Psoas muscle (tissue), 8 donors: ENCODE measurements around the gene BTBD8. TPM values are rescaled to one million over a fixed set of nuclear protein-coding genes. Genes with fewer than 3 reads are reported as not detected.

Experiments used
- ATAC-seq, 4 donors: fragments of 200-7000 bp; cut with Tn5 transposase; one replicate each; pipeline ENCODE4 v1.9.1; 2020; ENCODE audit warnings: moderate library complexity in 3 of 4, mild to moderate bottlenecking in 2 of 4
- DNase-seq, 2 donors: peaks; one replicate each; pipeline ENCODE4 v3.0.0-alpha.2; 2020
- H3K27ac ChIP-seq: fragments of 200-600 bp; one replicate; pipeline ENCODE4 v1.8.0; 2022
- H3K27me3 ChIP-seq, 3 donors: fragments of 200-600 bp in 1 of 3; one replicate each; pipeline versions ENCODE4 v1.6.1 to v1.8.0; 2013 to 2022; ENCODE audit warnings: low read length in 2 of 3, mild to moderate bottlenecking in 2 of 3, moderate library complexity in 1 of 3; ENCODE audit not compliant: insufficient read depth in 3 of 3
- H3K36me3 ChIP-seq, 2 donors: fragments of 200-600 bp in 1 of 2; one replicate each; pipeline versions ENCODE4 v1.6.1 to v1.8.0; 2013 to 2022; ENCODE audit warnings: low read depth in 1 of 2, mild to moderate bottlenecking in 1 of 2, moderate library complexity in 1 of 2; ENCODE audit not compliant: insufficient read depth in 1 of 2
- H3K4me1 ChIP-seq: fragments of 200-600 bp; one replicate; pipeline ENCODE4 v1.8.0; 2022
- H3K4me3 ChIP-seq: fragments of 200-600 bp; one replicate; pipeline ENCODE4 v1.8.0; 2022; ENCODE audit warnings: mild to moderate bottlenecking
- H3K9me3 ChIP-seq: fragments of 200-600 bp; one replicate; pipeline ENCODE4 v1.8.0; 2022
- CTCF ChIP-seq: fragments of 200-600 bp; IDR thresholded peaks from one replicate; pipeline ENCODE4 v1.8.0; 2022; ENCODE audit warnings: antibody characterized with exemption
- WGBS, 3 donors: extraction: QIAGEN DNeasy Blood & Tissue Kit; methylation state at CpG; one replicate each; pipeline versions ENCODE4 v1.1.6 to v1.1.7; 2013; 5-methylcytosine and 5-hydroxymethylcytosine counted together
- intact Hi-C, 2 donors: fragments of 100-400 bp; cut with DNase I; formaldehyde crosslinking; loops; one replicate each; pipeline versions ENCODE4 v1.11.0 to v1.14.2; 2022
- polyA plus RNA-seq, 3 donors: library from polyadenylated mRNA; stranded (reverse); fragments of 200-250 nt; gene quantifications; one replicate each; pipeline ENCODE4 v1.2.3, GENCODE V29; 2013
- total RNA-seq, 4 donors: library from RNA; stranded (reverse); fragmentation: NEBNext Ultra II Directional in 2 of 4; extraction: Animal tissue kit (Norgen Biotek cat#: 25700) in 2 of 4; gene quantifications; one replicate each; pipeline versions ENCODE4 v1.2.1 to v1.2.4, GENCODE V29; 2021 to 2023
- donor health status: healthy with polysubstance abuse.
- donor health status: DM: no; HTN: no; CAD: no; lungs with moderate emphysema.
- donor health status: Bipolar disorder and iron deficiency.
- donor health status: healthy.
- donor health status: DM: yes; HTN: yes; CAD: no.
- donor health status: DM: no; HTN: no; CAD: no.
- donor health status: DM: no; HTN: no; CAD: no.
- donor health status: DM: yes; HTN: yes; CAD: no.

Gene BTBD8
- total and polyA plus RNA-seq, 7 donors, result 0.31 to 4.3 (median 0.61) TPM

GRCh38 chr1:92201973-92202372 lies 121.8 kb downstream of the BTBD8 start:
- ATAC-seq (no peak), DNase-seq (no peak)
- TF ChIP-seq CTCF, result no peak
- Histone ChIP-seq H3K4me3 (no peak overlapping the region), H3K4me1 (no peaks in the 10 kb centered on the region), H3K27me3 (no peaks in the 10 kb centered on the region), H3K36me3 (no peaks in the 10 kb centered on the region), H3K9me3 (peaks cover 12% of the 10 kb centered on the region), H3K27ac (no peak overlapping the region)
- 77 to 80% (median 78%) methylated on average over 5 of the region's 5 CpGs for WGBS, 3 donors
- intact Hi-C loops, result no loop called here

GRCh38 chr1:92203105-92203504 lies 123.0 kb downstream of the BTBD8 start:
- intact Hi-C loops, result no loop called here
- DNase-seq (no peak), ATAC-seq (no peak)
- Histone ChIP-seq H3K27me3 (no peaks in the 10 kb centered on the region), H3K4me3 (no peak overlapping the region), H3K4me1 (no peaks in the 10 kb centered on the region), H3K36me3 (no peaks in the 10 kb centered on the region), H3K9me3 (peaks cover 22% of the 10 kb centered on the region), H3K27ac (no peak overlapping the region)
- TF ChIP-seq CTCF, result no peak

- intact Hi-C loops, result no loop called here
- Histone ChIP-seq H3K9me3 (peaks cover 22% of the 10 kb centered on the region), H3K27ac (no peak overlapping the region), H3K4me3 (no peak overlapping the region), H3K4me1 (no peaks in the 10 kb centered on the region), H3K36me3 (no peaks in the 10 kb centered on the region), H3K27me3 (no peaks in the 10 kb centered on the region)
- DNase-seq, result no peak
- ATAC-seq, result no peak
- no peak for TF ChIP-seq CTCF
- 55 to 59% (median 59%) methylated on average over 2 of the region's 2 CpGs for WGBS, 3 donors
These were observed 130.6 kb downstream of the BTBD8 start for GRCh38 chr1:92210701-92211100.

- H3K36me3 ChIP-seq, result no peaks in the 10 kb centered on the region
- no peak overlapping the region for H3K27ac ChIP-seq
- H3K4me3 ChIP-seq, result no peak overlapping the region
- intact Hi-C loops, result no loop called here
- H3K4me1 ChIP-seq, result no peaks in the 10 kb centered on the region
- no peak for ATAC-seq
- DNase-seq, result no peak
- peaks cover 18% of the 10 kb centered on the region for H3K9me3 ChIP-seq
- 85 to 91% (median 91%) methylated on average over 2 of the region's 2 CpGs for WGBS, 3 donors
- no peak for TF ChIP-seq CTCF
- no peaks in the 10 kb centered on the region for H3K27me3 ChIP-seq
These were observed 131.0 kb downstream of the BTBD8 start for GRCh38 chr1:92211166-92211565.

- 93 to 95% (median 94%) methylated on average over 27 of the region's 27 CpGs for WGBS, 3 donors
- no peaks in the 10 kb centered on the region for H3K27me3 ChIP-seq
- no peak for DNase-seq
- no peak within 1 kb of the TSS for H3K27ac ChIP-seq
- no peak for ATAC-seq
- intact Hi-C loops, result no loop called here
- H3K9me3 ChIP-seq, result no peaks in the 10 kb centered on the region
- no peak within 1 kb of the TSS for H3K4me3 ChIP-seq
- no peaks in the 10 kb centered on the region for H3K36me3 ChIP-seq
- TF ChIP-seq CTCF, result no peak
- H3K4me1 ChIP-seq, result no peaks in the 10 kb centered on the region
These were observed 137.6 kb downstream of the BTBD8 start, which contains the start of gene C1orf146 for GRCh38 chr1:92217721-92218120. Gene C1orf146, plus strand, starts transcription at chr1:92217915. Its CDS starts 13,506 bp downstream, at chr1:92231421.
